ENCODE data around the gene CLMN. TPM values are rescaled to one million over a fixed set of nuclear protein-coding genes. Genes with fewer than 3 reads are reported as not detected.

CLMN gene
- total and polyA plus RNA-seq, 8 donors: 17.4 to 78.1 (median 59.8) TPM

GRCh38 chr14:95143808-95144620 lies 175.7 kb downstream of the CLMN start:
- peak in 2 of 4 donors; percentile 53 to 69 for ATAC-seq
- H3K4me3 ChIP-seq: peak overlapping the region in 1 of 4 donors; percentile 4
- TF ChIP-seq CTCF (IDR thresholded peaks at IDR 0.05): no peak
- peak; percentile 89 for FAIRE-seq
- H3K36me3 ChIP-seq: no peaks in the 10 kb centered on the region
- WGBS, 2 donors: 51 to 53% methylated on average over 4 of the region's 4 CpGs
- peak overlapping the region in 2 of 4 donors; percentile 64 to 71 for H3K27ac ChIP-seq
- H3K4me1 ChIP-seq: peaks cover 18 to 56% (median 55%) of the 10 kb centered on the region in 3 donors
- no peaks in the 10 kb centered on the region for H3K9me3 ChIP-seq
- H3K27me3 ChIP-seq: no peaks in the 10 kb centered on the region
- intact Hi-C loops (cut with DNase I): no loop called here
- DNase-seq: no peak

- FAIRE-seq: no peak
Observed at GRCh38 chr14:95142208-95142607, 177.5 kb downstream of the CLMN start.

GRCh38 chr14:95141684-95142083 lies 178.0 kb downstream of the CLMN start:
- Histone ChIP-seq H3K36me3 (no peaks in the 10 kb centered on the region), H3K27ac (no peak overlapping the region), H3K9me3 (no peaks in the 10 kb centered on the region), H3K27me3 (no peaks in the 10 kb centered on the region), H3K4me1 (peaks cover 23 to 60% (median 55%) of the 10 kb centered on the region in 3 donors), H3K4me3 (no peak overlapping the region)
- DNase-seq: no peak
- FAIRE-seq: no peak
- TF ChIP-seq CTCF (IDR thresholded peaks at IDR 0.05): no peak
- 36% methylated on average over 1 of the region's 1 CpG for WGBS, 2 donors
- ATAC-seq: no peak
- intact Hi-C loops (cut with DNase I): no loop called here

More at GRCh38 chr14:95142208-95142607, 177.5 kb downstream of the CLMN start:
- Histone ChIP-seq H3K4me1 (peaks cover 23 to 62% (median 55%) of the 10 kb centered on the region in 3 donors), H3K27ac (no peak overlapping the region), H3K36me3 (no peaks in the 10 kb centered on the region), H3K27me3 (no peaks in the 10 kb centered on the region), H3K9me3 (no peaks in the 10 kb centered on the region), H3K4me3 (no peak overlapping the region)
- DNase-seq: no peak
- TF ChIP-seq CTCF (IDR thresholded peaks at IDR 0.05): no peak
- intact Hi-C loops (cut with DNase I): no loop called here
- ATAC-seq: no peak
- 98% methylated on average over 2 of the region's 2 CpGs for WGBS, 2 donors

- no peak for FAIRE-seq
- H3K36me3 ChIP-seq: no peaks in the 10 kb centered on the region
- intact Hi-C loops (cut with DNase I): no loop called here
- peak overlapping the region in 1 of 4 donors; percentile 2 for H3K27ac ChIP-seq
- no peaks in the 10 kb centered on the region for H3K27me3 ChIP-seq
- H3K4me1 ChIP-seq: peaks cover 23 to 54% (median 49%) of the 10 kb centered on the region in 3 donors
- TF ChIP-seq CTCF (IDR thresholded peaks at IDR 0.05): no peak
- peak in 1 of 4 donors; percentile 48 for ATAC-seq
- DNase-seq: no peak
- no peak overlapping the region for H3K4me3 ChIP-seq
- no peaks in the 10 kb centered on the region for H3K9me3 ChIP-seq
- 71 to 74% methylated on average over 5 of the region's 5 CpGs for WGBS, 2 donors
Observed at GRCh38 chr14:95140060-95140858, 179.4 kb downstream of the CLMN start.
